Ishikawa (cell line): ENCODE data around the gene CCDC170.

Experiments used
- CEBPB ChIP-seq: IDR thresholded peaks from 2 replicates; pipeline ENCODE4 v1.6.1; 2012
- NFIC ChIP-seq: IDR thresholded peaks from 2 replicates; pipeline ENCODE4 v1.6.1; 2012
- RAD21 ChIP-seq: IDR thresholded peaks from 2 replicates; pipeline ENCODE4 v1.6.1; 2012; ENCODE audit warnings: low read depth
- TAF1 ChIP-seq: IDR thresholded peaks from 2 replicates; pipeline ENCODE4 v1.6.1; 2012; ENCODE audit warnings: low read depth, mild to moderate bottlenecking
- TEAD4 ChIP-seq: IDR thresholded peaks from 2 replicates; pipeline ENCODE4 v1.6.1; 2012
- YY1 ChIP-seq: IDR thresholded peaks from 2 replicates; pipeline ENCODE4 v1.6.1; 2012; ENCODE audit warnings: low read depth
- ZBTB7A ChIP-seq: IDR thresholded peaks from 2 replicates; pipeline ENCODE4 v1.6.1; 2012; ENCODE audit warnings: low read depth
- TF ChIP-seq, protein P1 (sequence below): IDR thresholded peaks from 2 replicates; pipeline ENCODE4 v1.6.1; 2012
- TF ChIP-seq, protein P2 (sequence below): IDR thresholded peaks from 2 replicates; pipeline ENCODE4 v1.6.1; 2012

DNA sequence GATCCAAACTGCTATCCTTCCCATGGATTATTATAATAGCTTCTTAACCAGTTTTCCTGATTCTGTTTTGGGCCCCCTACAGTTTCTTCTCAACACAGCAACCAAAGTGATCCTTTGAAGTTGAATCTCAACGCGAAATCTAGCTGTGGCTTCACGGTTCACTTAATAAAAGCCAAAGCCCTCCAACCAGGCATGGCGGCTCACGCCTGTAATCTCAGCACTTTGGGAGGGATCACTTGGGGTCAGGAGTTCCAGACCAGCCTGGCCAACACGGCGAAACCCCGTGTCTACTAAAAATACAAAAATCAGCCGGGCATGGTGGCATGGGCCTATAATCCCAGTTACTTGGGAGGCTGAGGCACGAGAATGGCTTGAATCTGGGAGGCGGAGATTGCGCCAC lies 45.2 kb upstream of the CCDC170 start:
- TF ChIP-seq, protein P1, sequence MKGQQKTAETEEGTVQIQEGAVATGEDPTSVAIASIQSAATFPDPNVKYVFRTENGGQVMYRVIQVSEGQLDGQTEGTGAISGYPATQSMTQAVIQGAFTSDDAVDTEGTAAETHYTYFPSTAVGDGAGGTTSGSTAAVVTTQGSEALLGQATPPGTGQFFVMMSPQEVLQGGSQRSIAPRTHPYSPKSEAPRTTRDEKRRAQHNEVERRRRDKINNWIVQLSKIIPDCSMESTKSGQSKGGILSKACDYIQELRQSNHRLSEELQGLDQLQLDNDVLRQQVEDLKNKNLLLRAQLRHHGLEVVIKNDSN: no peak
- TF ChIP-seq RAD21 (no peak), YY1 (no peak), TAF1 (no peak), ZBTB7A (no peak), TEAD4 (no peak), CEBPB (no peak), NFIC (no peak)
- TF ChIP-seq, protein P2, sequence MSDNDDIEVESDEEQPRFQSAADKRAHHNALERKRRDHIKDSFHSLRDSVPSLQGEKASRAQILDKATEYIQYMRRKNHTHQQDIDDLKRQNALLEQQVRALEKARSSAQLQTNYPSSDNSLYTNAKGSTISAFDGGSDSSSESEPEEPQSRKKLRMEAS: no peak
